Islet of Langerhans (tissue), 1 donor: Measurements from ENCODE around the gene ASAP2.
"Not testable (repeated sequence)": the region's sequence is repeated elsewhere in the genome, so short reads cannot be mapped to it uniquely, and the experiment has no call there.

Source experiments
- FAIRE-seq: peaks from one replicate; lab custom pipeline; 2011; peaks lifted over from hg19 to GRCh38; lab: Jason Lieb, UNC

The ASAP2 gene

GRCh38 chr2:9212661-9213411 is 6.2 kb downstream of the ASAP2 start:
- no peak for FAIRE-seq

DNA sequence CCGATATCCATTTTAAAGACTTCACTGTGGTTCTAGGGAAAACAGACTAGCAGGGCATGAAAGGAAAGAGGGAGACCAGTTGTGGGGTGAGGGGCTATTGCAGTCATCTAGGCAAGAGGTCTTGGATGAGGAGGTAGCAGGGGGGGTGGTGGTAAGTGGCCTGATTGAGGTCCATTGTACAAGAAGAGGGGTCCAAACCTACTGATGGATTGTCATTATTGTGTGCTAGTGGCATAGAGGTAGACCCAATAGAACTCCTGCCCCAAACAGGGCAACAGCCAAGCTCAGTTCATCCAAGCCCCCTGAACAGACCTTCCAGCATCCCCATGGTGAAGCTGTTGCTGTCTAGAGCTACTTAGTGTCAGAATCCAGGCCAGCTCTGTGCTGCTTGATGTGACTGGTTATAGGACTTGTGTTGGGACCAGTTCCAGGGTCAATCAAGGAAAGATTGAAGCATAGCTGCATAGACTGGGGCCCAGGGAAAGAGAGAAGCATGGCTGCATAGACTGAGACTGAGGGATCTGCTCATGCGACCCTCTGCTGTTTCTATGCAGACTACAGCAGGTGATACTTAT is 7.0 kb downstream of the ASAP2 start:
- no peak for FAIRE-seq

DNA sequence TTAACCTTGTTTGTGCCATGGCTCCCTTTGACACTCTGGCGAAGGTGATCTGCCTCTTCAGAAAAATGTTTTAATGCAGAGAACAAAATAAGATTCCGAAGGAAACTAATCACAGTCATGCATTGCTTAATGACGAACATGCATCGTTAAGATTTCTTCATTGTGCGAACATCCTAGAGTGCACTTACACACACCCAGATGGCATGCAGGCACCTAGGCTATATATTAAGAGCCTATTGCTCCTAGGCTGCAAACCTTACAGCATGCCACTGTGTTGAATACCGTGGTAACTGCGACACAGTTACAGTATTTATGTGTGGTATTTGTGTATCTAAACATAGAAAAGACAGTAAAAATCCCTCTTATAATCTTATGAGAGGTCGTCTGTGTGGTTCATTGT is 8.3 kb downstream of the ASAP2 start:
- no peak for FAIRE-seq

GRCh38 chr2:9215680-9216079 is 9.1 kb downstream of the ASAP2 start:
- FAIRE-seq, result no peak

DNA sequence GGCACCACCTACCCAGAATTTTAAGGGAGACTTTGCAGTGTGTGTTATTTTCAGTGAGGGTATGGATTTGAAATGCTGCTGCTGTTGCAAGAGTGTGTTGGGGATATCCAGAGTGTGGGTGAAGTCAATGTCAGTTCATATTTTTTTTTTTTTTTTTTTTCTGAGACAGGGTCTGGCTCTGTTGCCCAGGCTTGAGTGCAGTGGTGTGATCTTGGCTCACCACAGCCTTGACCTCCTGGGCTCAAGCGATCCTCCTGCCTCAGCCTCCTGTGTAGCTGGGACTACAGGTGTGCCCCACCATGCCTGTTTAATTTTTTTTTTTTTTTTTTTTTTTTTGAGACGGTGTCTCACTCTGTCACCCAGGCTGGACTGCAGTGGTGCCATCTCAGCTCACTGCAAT is 9.5 kb downstream of the ASAP2 start:
- FAIRE-seq, result not testable (repeated sequence)

DNA sequence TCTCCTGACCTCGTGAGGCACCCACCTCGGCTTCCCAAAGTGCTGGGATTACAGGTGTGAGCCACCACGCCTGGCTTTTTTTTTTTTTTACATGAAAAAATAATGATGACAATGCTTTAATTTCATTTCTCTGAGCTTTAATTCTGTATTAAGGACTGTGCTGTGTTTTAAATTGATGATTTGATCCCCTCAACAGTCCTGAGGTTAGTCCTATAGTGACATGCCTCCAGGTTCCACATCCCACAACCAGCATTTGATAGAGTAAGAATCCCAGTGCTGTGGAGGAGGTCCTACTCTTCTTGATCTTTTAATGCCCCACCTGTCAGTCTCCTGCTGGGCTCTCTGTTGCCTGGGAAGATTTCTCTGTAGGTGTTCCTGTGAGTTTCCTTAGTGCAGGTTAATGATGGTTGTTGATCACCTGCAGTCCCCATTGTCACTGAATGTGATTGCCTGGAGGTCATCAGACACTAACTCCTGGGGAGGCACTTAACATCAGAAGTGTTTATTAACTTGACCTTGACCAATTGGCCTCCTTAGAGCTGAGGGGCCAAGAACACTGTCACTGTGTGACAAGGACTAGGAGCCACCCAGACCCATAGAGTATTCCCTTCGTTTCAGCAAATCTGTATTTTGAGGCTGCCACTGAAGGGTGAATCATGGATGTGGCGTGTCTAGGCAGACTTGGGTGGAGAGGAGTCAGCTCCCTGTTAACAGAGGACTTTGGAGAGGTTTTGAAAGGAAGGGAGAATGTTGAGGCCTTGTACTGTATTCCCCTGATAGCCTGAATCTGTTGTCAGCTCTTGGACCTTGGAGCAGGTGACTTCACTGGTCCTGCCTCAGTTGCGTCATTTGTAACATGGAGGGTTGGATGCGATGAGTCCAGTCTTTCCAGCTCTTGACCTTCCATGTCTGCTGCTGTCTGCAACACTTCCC is 11.5 kb downstream of the ASAP2 start:
- FAIRE-seq, result no peak

- no peak for FAIRE-seq
These were observed 12.4 kb downstream of the ASAP2 start for GRCh38 chr2:9219027-9219445.

GRCh38 chr2:9220201-9220600 is 13.6 kb downstream of the ASAP2 start:
- FAIRE-seq, result no peak

- FAIRE-seq, result no peak
These were observed 14.6 kb downstream of the ASAP2 start for GRCh38 chr2:9221223-9221622.

GRCh38 chr2:9222239-9222892 is 15.8 kb downstream of the ASAP2 start:
- no peak for FAIRE-seq

DNA sequence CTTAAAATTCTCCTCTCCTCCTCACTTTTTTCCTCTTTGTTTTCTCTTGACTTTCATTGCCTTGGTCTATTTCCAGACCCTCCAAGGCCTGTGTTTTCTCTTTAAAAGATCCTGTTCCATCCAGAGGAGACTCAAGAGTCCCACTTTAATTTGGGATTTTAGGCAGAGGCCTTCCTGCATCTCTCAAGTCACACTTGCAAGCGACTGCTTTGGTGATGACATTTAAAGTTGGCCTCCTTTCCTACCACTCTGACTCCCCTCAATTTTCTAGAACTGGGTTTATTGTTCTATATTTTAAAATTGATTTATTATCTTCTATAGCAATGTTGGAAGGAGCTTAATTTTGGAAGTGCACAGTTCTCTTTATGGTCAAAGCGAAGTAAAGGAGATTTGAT is 16.3 kb downstream of the ASAP2 start:
- FAIRE-seq, result no peak

- FAIRE-seq, result no peak
These were observed 19.2 kb downstream of the ASAP2 start for GRCh38 chr2:9225806-9226205.

DNA sequence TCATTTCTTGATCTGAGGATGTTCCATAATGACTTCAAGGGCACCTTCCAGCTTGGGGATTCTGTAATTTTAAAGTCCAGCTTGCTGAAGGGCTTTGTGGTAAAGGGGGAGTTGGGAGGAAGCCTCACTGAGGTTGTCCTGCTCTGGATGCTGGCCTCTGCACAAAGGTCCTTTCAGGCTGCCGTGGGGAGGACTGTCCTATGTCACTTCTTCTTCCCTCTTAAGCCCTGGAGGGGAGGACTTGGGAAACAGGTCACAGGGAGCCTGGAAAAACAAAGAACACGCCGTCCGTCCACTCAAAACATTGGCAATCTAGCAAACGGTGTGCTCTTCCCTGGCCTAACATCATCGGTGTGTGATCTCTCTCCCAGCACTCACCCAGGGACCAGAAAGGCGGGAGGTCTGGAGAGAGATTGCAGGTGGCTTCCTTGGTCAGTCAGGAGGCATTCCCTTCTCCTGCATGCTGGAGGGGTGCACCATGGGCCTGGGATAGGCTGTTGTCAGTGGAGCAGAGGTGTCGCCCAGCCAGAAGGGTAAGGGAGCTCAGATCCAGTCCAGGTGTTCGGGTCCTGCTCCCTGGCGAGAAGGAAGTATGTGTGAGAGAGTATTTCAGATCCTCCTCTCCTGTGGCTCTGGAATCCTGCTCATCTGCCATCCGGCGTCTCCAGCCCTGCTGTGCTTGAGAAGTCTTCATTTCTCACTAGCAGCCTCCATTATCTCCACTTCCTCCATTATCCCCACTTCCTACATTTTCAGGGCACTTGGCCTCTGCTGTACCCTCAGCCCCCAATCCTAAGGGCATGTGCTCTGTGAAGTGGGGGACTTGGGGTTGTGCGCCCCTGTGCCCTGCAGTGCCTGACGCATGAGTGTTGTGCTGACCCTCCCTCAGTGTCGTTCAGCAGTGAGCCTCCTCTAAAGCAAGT is 20.1 kb downstream of the ASAP2 start:
- no peak for FAIRE-seq

GRCh38 chr2:9228088-9228751 is 21.6 kb downstream of the ASAP2 start:
- FAIRE-seq, result no peak

DNA sequence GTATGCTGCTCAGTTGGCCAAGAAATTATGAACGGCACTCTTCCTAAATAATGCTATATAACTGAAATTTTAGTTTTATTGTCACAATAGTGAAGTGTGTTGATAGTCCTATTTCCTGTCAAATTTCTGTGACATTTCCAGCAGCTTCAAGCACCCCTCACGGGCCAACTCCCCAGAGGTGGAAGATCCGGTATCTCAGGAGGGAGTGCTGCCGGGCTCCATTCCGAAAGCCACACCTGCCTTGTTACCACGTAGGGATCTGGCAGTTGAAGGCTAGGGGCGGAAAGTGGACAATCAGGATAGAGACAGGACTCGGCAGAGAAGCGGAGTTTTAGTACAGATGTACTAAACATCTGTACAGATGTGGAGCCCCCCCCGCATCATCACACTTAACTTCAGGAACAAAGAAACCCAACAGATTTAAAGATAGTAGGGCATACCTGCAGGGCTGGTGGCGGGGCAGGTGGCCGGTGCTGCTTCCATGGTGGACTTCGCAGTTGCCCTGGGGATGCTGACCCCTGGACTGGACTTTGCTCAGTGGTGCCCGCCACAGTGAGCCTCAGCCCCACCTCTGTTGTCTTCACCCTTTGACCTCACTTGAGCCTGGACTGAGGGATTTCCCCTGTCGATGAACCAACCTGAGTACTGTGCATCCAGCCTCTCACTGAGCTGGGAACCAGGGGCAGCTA is 22.3 kb downstream of the ASAP2 start:
- FAIRE-seq, result no peak

GRCh38 chr2:9229470-9229820 is 22.8 kb downstream of the ASAP2 start:
- no peak for FAIRE-seq

DNA sequence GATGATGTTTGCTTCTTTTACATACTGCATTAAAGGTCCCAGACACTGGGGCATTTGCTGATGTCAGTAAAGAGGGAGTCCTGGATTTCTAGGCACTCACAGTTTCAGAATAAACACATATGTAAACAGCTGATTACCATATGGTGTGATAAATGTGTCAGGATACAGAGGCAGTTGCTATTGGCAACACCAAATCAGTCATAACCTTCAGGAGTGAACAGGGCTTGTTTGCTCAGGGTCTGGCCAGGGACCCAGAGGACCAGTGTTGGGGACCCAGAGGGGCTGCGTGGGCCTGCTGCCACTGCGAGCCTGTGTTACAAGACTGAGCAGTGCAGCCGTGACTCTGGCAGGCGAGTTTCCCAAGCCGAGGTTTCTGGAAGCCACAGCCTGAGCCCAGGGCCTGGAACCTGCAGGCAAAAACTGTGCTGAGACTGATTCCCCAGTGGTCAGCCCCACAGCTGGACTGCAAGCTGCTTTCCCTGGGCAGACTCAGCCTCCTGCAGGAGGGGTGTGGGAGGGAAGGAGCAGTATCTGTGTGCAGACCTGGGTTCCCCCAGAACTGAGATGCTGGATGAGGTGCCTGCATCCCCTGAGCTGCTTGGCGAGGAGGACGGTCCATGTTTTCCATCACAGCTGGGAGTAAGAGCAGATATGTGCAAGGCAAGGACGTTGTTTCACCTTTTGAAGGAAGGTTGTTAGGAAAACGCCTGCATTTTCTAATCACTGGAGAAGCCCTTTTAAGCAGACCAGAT is 23.6 kb downstream of the ASAP2 start:
- FAIRE-seq, result no peak

DNA sequence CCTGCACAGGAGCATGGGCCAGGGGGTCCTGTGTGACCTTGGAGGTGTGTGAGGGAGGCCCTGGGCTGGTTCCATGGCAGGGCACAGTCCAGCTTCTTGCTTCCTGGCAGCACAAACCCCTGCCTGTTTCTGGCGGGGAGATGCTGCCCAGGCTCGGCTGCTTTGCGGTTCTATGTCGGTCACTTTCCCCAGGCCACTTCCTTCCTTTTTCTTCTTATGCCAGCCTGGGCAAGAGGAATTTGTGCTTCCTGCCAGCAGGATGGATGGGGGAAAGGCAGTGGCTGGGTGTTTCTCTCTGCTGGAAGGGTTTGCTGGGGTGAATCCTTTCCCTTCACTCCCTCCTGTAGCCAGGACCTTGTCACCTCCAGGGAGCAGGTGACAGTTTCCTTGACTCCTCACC is 24.3 kb downstream of the ASAP2 start:
- FAIRE-seq, result no peak

DNA sequence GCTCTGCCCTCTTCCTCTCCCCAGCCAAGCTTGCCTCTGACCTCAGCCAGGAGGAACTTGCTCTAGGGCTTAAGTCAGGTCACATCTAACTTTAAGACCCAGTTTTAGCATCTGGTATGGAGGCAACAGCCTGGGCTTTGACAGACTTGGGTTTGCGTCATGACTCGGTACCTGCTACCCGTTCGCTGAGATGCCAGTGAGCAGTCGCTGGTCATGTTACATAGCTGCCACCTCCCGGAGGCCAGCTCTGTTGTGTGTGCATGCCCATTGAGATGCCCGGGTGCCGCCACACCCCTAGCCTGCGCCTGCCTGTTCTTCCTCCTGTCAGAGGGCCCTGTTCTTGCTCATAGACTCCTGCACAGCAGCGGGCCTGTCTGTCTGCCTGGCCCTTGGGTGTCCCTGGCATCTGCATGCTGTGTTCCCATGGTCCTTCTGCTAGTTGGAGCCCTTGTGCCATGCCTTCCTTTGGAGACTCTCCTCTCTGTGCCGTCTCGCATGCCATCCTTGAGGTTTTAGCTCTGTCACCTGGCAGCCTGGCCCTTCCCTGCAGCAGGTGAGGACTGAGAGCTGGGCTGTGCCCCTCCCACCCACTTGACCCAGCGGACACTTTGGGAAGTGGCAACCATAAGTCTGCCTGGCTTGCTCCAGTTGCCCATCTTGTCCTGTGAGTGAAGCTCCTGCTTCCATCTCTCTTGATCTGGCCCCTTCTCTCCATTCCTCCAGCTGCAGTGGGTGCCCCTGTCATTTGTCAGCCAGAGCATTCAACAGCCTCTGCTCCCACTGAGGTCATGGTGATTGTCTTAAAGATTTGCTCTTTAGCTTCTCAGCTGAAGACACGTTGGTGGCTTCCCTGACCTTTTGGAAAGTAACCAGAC is 24.9 kb downstream of the ASAP2 start:
- no peak for FAIRE-seq
